SU-DHL-6 (cell line): ENCODE data around the gene HYLS1.
"Not testable (repeated sequence)": the region's sequence is repeated elsewhere in the genome, so short reads cannot be mapped to it uniquely, and the experiment has no call there.

Source experiments
- H2AFZ ChIP-seq: fragments of 200-600 bp; sonication (generic); 2 replicates; pipeline ENCODE4 v1.6.1; 2014; ENCODE audit warnings: low read depth, mild to moderate bottlenecking, moderate library complexity, mixed read lengths, antibody characterized with exemption, low read length; ENCODE audit not compliant: severe bottlenecking
- H3F3A ChIP-seq: fragments of 200-600 bp; shearing (Covaris generic); 2 replicates; pipeline ENCODE4 v1.6.0; 2016; ENCODE audit warnings: antibody characterized with exemption, mild to moderate bottlenecking; ENCODE audit not compliant: insufficient read depth
- H3K27ac ChIP-seq: fragments of 200-600 bp; sonication (generic); 2 replicates; pipeline ENCODE4 v1.5.1; 2016; ENCODE audit warnings: low read depth, mild to moderate bottlenecking, low read length, moderate library complexity, mixed read lengths
- H3K27me3 ChIP-seq: fragments of 200-600 bp; sonication (generic), shearing (Covaris generic); 2 replicates; pipeline ENCODE4 v1.6.0; 2014; ENCODE audit warnings: mild to moderate bottlenecking, low read length
- H3K36me3 ChIP-seq: fragments of 200-600 bp; sonication (generic); 2 replicates; pipeline ENCODE4 v1.6.1; 2014; ENCODE audit warnings: mild to moderate bottlenecking, low read length, mixed read lengths
- H3K4me2 ChIP-seq: fragments of 300-600, 200-600 bp; shearing (Covaris generic), sonication (generic); 2 replicates; pipeline ENCODE4 v1.6.0; 2014; ENCODE audit warnings: low read length, low read depth, mild to moderate bottlenecking; ENCODE audit not compliant: poor library complexity, severe bottlenecking
- H3K4me3 ChIP-seq: fragments of 200-600 bp; sonication (generic); 2 replicates; pipeline ENCODE4 v1.5.1; 2014; ENCODE audit warnings: antibody characterized with exemption, low read length, mild to moderate bottlenecking, mixed read lengths; ENCODE audit not compliant: insufficient read depth, poor library complexity, severe bottlenecking
- H3K79me2 ChIP-seq: fragments of 200-600 bp; sonication (generic); 2 replicates; pipeline ENCODE4 v1.6.1; 2014; ENCODE audit warnings: mild to moderate bottlenecking, low read length, moderate library complexity; ENCODE audit not compliant: insufficient read depth
- H3K9ac ChIP-seq: fragments of 200-600 bp; sonication (generic); 2 replicates; pipeline ENCODE4 v1.7.0; 2014; ENCODE audit warnings: mild to moderate bottlenecking, low read length
- H3K9me2 ChIP-seq: fragments of 200-600 bp; sonication (generic); replicated peaks from 2 replicates; pipeline ENCODE4 v1.6.1; 2014; ENCODE audit warnings: low read length; ENCODE audit not compliant: insufficient read depth
- H3K9me3 ChIP-seq: fragments of 200-600 bp; sonication (generic); 2 replicates; pipeline ENCODE4 v1.6.1; 2014; ENCODE audit warnings: low read length, mixed read lengths; ENCODE audit not compliant: insufficient read depth
- H4K20me1 ChIP-seq: fragments of 200-600 bp; sonication (generic); 2 replicates; pipeline ENCODE4 v1.6.1; 2014; ENCODE audit warnings: low read depth, mild to moderate bottlenecking, antibody characterized with exemption, low read length, moderate library complexity, mixed read lengths
- CTCF ChIP-seq: fragments of 200-600 bp; sonication (generic); IDR thresholded peaks from one replicate; pipeline ENCODE4 v1.5.1; 2017; ENCODE audit warnings: antibody characterized with exemption, mild to moderate bottlenecking, low read length, moderate library complexity; ENCODE audit not compliant: insufficient read depth, poor library complexity, severe bottlenecking
- EZH2phosphoT487 ChIP-seq: fragments of 200-600 bp; sonication (generic), shearing (Covaris generic); conservative IDR thresholded peaks from 2 replicates; pipeline ENCODE4 v1.6.1; 2018; ENCODE audit warnings: mild to moderate bottlenecking, antibody characterized with exemption, low read length, moderate library complexity, mixed read lengths

HYLS1 gene

DNA sequence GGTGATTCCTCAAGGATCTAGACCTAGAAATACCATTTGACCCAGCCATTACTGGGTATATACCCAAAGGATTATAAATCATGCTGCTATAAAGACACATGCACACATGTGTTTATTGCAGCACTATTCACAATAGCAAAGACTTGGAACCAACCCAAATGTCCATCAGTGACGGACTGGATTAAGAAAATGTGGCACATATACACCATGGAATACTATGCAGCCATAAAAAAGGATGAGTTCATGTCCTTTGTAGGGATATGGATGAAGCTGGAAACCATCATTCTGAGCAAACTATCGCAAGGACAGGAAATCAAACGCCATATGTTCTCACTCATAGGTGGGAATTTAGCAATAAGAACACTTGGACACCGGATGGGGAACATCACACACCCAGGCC lies 22.1 kb upstream of the HYLS1 start:
- not testable (repeated sequence) for H3K9ac ChIP-seq

DNA sequence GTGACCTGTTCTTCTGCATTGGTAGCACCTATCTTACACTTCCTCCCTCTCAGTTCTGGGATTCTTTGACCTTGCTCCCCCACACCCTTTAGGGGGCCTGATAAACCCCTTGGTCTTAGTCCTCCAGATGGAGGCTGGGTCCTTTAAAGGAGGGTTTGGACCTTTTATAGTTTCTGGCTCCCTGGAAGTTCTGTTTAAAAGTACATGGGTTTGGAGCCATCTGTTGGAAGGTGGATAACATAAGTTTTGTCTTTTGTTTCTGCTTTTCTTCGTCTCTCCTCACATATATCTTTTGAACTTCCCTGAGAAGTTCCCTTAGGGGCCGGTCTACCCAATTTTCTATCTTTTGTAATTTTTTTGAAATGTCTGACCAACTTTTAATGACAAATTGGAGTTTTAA lies 17.9 kb upstream of the HYLS1 start:
- TF ChIP-seq EZH2phosphoT487 (no peak), CTCF (no peak)
- no peaks in the 10 kb centered on the region for H3K9me2 ChIP-seq
- H3K9ac ChIP-seq = no peak overlapping the region
- H3K79me2 ChIP-seq = no peaks in the 10 kb centered on the region
- H2AFZ ChIP-seq = no peak overlapping the region
- no peaks in the 10 kb centered on the region for H4K20me1 ChIP-seq
- no peaks in the 10 kb centered on the region for H3K36me3 ChIP-seq
- no peaks in the 10 kb centered on the region for H3K9me3 ChIP-seq
- H3K4me2 ChIP-seq = no peak overlapping the region
- H3K4me3 ChIP-seq = no peak overlapping the region
- no peak overlapping the region for H3K27ac ChIP-seq
- no peaks in the 10 kb centered on the region for H3F3A ChIP-seq
- H3K27me3 ChIP-seq = no peaks in the 10 kb centered on the region

More for the DNA sequence above, 22.1 kb upstream of the HYLS1 start:
- H3K79me2 ChIP-seq, H3K4me3 ChIP-seq, H3K9me3 ChIP-seq, H3F3A ChIP-seq, H3K4me2 ChIP-seq, H3K27ac ChIP-seq, H2AFZ ChIP-seq, H4K20me1 ChIP-seq, H3K27me3 ChIP-seq, H3K9me2 ChIP-seq, H3K36me3 ChIP-seq: not testable (repeated sequence)

- TF ChIP-seq EZH2phosphoT487 = no peak
- TF ChIP-seq CTCF = peak; percentile 24
- Histone ChIP-seq H3K9ac (no peak overlapping the region), H3K9me3 (no peaks in the 10 kb centered on the region)
Observed at GRCh38 chr11:125871391-125872137, 15.9 kb upstream of the HYLS1 start.

GRCh38 chr11:125872138-125872491 lies 15.4 kb upstream of the HYLS1 start:
- Histone ChIP-seq H3K27ac (no peak overlapping the region), H3K4me2 (no peak overlapping the region)
- TF ChIP-seq EZH2phosphoT487 = no peak

More at GRCh38 chr11:125871391-125872137, 15.9 kb upstream of the HYLS1 start:
- no peaks in the 10 kb centered on the region for H4K20me1 ChIP-seq
- no peak overlapping the region for H3K4me2 ChIP-seq
- no peaks in the 10 kb centered on the region for H3K36me3 ChIP-seq
- H3K4me3 ChIP-seq = no peak overlapping the region
- H3K9me2 ChIP-seq = no peaks in the 10 kb centered on the region
- H2AFZ ChIP-seq = no peak overlapping the region
- H3K27ac ChIP-seq = no peak overlapping the region
- H3K27me3 ChIP-seq = no peaks in the 10 kb centered on the region
- H3F3A ChIP-seq = no peaks in the 10 kb centered on the region
- H3K79me2 ChIP-seq = no peaks in the 10 kb centered on the region

More at GRCh38 chr11:125872138-125872491, 15.4 kb upstream of the HYLS1 start:
- H3K9ac ChIP-seq = no peak overlapping the region
- no peaks in the 10 kb centered on the region for H3F3A ChIP-seq
- no peaks in the 10 kb centered on the region for H3K36me3 ChIP-seq
- H4K20me1 ChIP-seq = no peaks in the 10 kb centered on the region
- H3K9me3 ChIP-seq = no peaks in the 10 kb centered on the region
- H3K27me3 ChIP-seq = no peaks in the 10 kb centered on the region
- H3K4me3 ChIP-seq = no peak overlapping the region
- no peaks in the 10 kb centered on the region for H3K79me2 ChIP-seq
- H2AFZ ChIP-seq = no peak overlapping the region
- no peaks in the 10 kb centered on the region for H3K9me2 ChIP-seq
